ENCODE measurements around the gene EPHA7.

GRCh38 chr6:93194480-93194879, 224.9 kb downstream of the EPHA7 start:
- TF ChIP-seq CTCF (IDR thresholded peaks at IDR 0.05; ENCODE audit: insufficient read depth, low read length) (no peak), POLR2AphosphoS5 (IDR thresholded peaks at IDR 0.05; ENCODE audit: low read depth) (no peak), GABPA (IDR thresholded peaks at IDR 0.05; ENCODE audit: low read depth) (no peak)

Data from HL-60 (cell line).